ENCODE data around the gene TNFRSF25. TPM values are rescaled to one million over a fixed set of nuclear protein-coding genes. Genes with fewer than 3 reads are reported as not detected.

Gene TNFRSF25
- total RNA-seq, 2 donors from 2014 or later = 89.2 to 101 TPM

GRCh38 chr1:6489799-6490180 lies 23.8 kb upstream of the TNFRSF25 start:
- H3K9me3 Mint-ChIP-seq = no peaks in the 10 kb centered on the region
- peaks cover 21% of the 10 kb centered on the region for H3K27me3 Mint-ChIP-seq (ENCODE audit: low read depth)
- no peak overlapping the region for H3K27ac Mint-ChIP-seq
- peak overlapping the region; percentile 85 to 86 for H3K4me3 Mint-ChIP-seq
- peak; percentile 76 to 77 for ATAC-seq (replicated peaks in 1 of 2)
- peaks cover 22% of the 10 kb centered on the region for H3K4me1 Mint-ChIP-seq (ENCODE audit: low read depth)
- DNase-seq = peak; percentile 85 to 90
- H3K36me3 Mint-ChIP-seq (ENCODE audit: insufficient read depth in 2 of 2) = no peaks in the 10 kb centered on the region

GRCh38 chr1:6489383-6489765 lies 23.4 kb upstream of the TNFRSF25 start:
- H3K9me3 Mint-ChIP-seq = no peaks in the 10 kb centered on the region
- DNase-seq (no peak), ATAC-seq (replicated peaks in 1 of 2) (no peak)
- no peaks in the 10 kb centered on the region for H3K36me3 Mint-ChIP-seq (ENCODE audit: insufficient read depth in 2 of 2)
- no peak overlapping the region for H3K27ac Mint-ChIP-seq
- H3K27me3 Mint-ChIP-seq (ENCODE audit: low read depth) = peaks cover 25% of the 10 kb centered on the region
- no peak overlapping the region for H3K4me3 Mint-ChIP-seq
- peaks cover 22% of the 10 kb centered on the region for H3K4me1 Mint-ChIP-seq (ENCODE audit: low read depth)

- H3K27me3 Mint-ChIP-seq (ENCODE audit: low read depth) = peaks cover 28% of the 10 kb centered on the region
- no peaks in the 10 kb centered on the region for H3K36me3 Mint-ChIP-seq (ENCODE audit: insufficient read depth in 2 of 2)
- no peak overlapping the region for H3K4me3 Mint-ChIP-seq
- no peak overlapping the region for H3K27ac Mint-ChIP-seq
- ATAC-seq (replicated peaks in 1 of 2) (no peak), DNase-seq (no peak)
- peaks cover 22% of the 10 kb centered on the region for H3K4me1 Mint-ChIP-seq (ENCODE audit: low read depth)
- H3K9me3 Mint-ChIP-seq = no peaks in the 10 kb centered on the region
Observed at GRCh38 chr1:6488602-6489382, 22.8 kb upstream of the TNFRSF25 start.

DNA sequence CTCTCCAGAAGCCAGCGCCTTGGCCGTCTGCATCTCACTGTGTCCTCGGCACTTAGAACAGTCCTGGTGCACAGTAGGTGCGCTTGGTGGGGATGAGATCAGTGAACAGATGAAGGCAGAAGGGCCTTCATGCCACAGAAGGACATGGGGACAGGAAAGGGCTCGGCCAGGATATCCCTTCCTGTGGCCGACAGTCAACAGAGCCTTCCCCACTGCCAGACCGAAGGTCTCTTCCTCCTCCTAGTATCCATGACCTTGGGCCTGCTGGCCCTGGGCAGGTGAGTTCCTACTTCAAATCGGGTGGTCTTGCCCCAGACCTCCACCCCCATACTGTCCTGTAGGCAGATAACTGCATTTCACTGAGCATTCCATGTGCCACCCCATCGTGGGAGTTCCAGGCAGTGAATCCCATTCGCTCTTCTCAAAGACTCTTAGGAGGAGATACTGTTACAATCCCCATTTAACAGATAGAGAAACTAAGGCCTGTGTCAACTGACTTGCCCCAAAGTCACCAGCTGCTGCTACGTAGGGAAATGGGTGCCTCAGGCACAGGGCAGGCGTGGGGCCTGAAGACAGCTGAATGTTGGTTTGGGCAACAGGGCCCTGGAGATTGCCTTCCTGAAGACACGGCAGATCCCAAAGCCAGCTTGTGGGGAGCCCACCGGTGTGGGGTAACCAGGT lies 22.0 kb upstream of the TNFRSF25 start:
- H3K27ac Mint-ChIP-seq = no peak overlapping the region
- peaks cover 22% of the 10 kb centered on the region for H3K4me1 Mint-ChIP-seq (ENCODE audit: low read depth)
- ATAC-seq (replicated peaks in 1 of 2) = no peak
- H3K9me3 Mint-ChIP-seq = no peaks in the 10 kb centered on the region
- no peak overlapping the region for H3K4me3 Mint-ChIP-seq
- H3K27me3 Mint-ChIP-seq (ENCODE audit: low read depth) = peaks cover 28% of the 10 kb centered on the region
- H3K36me3 Mint-ChIP-seq (ENCODE audit: insufficient read depth in 2 of 2) = no peaks in the 10 kb centered on the region
- no peak for DNase-seq

- peaks cover 17% of the 10 kb centered on the region for H3K4me1 Mint-ChIP-seq (ENCODE audit: low read depth)
- H3K27ac Mint-ChIP-seq = no peak overlapping the region
- peak; percentile 68 to 71 for ATAC-seq (replicated peaks in 1 of 2)
- peak; percentile 90 to 91 for DNase-seq
- H3K27me3 Mint-ChIP-seq (ENCODE audit: low read depth) = peaks cover 28% of the 10 kb centered on the region
- no peaks in the 10 kb centered on the region for H3K9me3 Mint-ChIP-seq
- H3K36me3 Mint-ChIP-seq (ENCODE audit: insufficient read depth in 2 of 2) = no peaks in the 10 kb centered on the region
- H3K4me3 Mint-ChIP-seq = peak overlapping the region; percentile 60 to 78
Observed at GRCh38 chr1:6486433-6487011, 20.5 kb upstream of the TNFRSF25 start.

DNA sequence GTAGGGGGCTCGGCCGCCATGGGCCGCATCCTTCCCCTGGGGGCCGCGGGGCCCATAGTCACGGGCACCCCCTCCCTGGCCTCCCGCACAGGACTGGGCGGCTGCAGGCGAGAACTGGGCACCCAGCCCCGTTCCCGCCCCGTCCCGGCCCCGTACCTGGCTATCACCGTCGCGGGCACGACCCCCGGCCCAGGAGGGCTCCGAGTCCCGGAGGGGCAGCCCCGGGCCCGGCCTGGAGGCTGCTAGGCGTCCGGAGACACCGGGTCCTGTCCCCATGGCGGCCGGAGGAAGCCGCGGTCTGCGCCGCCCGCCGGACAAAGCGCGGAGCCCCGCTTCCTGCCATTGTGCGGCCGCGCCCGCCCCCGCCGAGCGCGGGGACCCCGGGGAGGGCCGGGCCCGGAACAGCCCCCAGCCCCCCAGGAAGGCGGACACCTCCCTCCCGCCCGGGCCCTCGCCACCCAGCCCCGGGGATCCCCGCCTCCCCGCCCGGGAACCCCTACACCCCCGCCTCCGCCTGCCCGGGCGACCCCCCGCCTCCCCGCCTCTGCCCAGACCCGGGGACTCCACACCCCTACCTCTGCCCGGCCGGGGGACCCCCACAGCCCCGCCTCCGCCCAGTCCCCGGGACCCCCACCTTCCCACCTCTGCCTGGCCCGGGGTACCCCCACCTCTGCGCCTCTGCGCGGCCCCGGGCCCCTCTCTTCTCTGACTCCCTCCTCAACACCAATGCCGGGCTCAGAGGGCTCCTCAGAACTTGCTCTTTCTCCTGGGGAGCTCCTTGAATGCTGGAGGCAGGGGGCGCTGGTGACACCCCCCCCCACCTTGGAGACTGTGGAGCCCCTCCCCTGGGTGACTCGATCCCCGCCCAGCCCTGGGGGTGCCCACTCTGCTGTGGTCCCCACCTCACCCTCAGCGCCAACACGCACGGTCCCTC lies 19.5 kb upstream of the TNFRSF25 start:
- no peaks in the 10 kb centered on the region for H3K9me3 Mint-ChIP-seq
- DNase-seq (no peak), ATAC-seq (replicated peaks in 1 of 2) (no peak)
- peak overlapping the region; percentile 60 to 78 for H3K4me3 Mint-ChIP-seq
- H3K36me3 Mint-ChIP-seq (ENCODE audit: insufficient read depth in 2 of 2) = no peaks in the 10 kb centered on the region
- no peak overlapping the region for H3K27ac Mint-ChIP-seq
- peaks cover 12% of the 10 kb centered on the region for H3K4me1 Mint-ChIP-seq (ENCODE audit: low read depth)
- peaks cover 28% of the 10 kb centered on the region for H3K27me3 Mint-ChIP-seq (ENCODE audit: low read depth)

DNA sequence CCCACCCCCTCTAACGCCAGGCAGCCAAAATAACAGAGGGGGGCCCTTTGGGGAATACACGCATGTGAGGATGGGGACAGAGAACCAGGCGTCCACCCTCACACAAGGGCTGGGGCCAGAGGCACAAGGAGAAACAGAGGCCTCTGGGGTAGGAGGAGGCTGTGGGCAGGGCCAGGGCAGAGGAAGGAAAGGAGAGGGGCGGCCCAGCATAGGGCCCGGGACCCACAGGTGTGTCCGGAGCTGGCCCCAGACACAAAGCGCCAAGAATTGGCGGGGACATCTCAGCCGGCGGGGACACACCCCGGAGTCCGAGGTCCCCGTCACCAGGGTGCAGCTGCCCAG lies 18.8 kb upstream of the TNFRSF25 start:
- peak overlapping the region in 1 of 2 donors; percentile 65 for H3K4me3 Mint-ChIP-seq
- no peak for DNase-seq
- no peak for ATAC-seq (replicated peaks in 1 of 2)
- H3K36me3 Mint-ChIP-seq (ENCODE audit: insufficient read depth in 2 of 2) = no peaks in the 10 kb centered on the region
- H3K27ac Mint-ChIP-seq = no peak overlapping the region
- H3K27me3 Mint-ChIP-seq (ENCODE audit: low read depth) = peaks cover 28% of the 10 kb centered on the region
- no peaks in the 10 kb centered on the region for H3K9me3 Mint-ChIP-seq
- H3K4me1 Mint-ChIP-seq (ENCODE audit: low read depth) = peaks cover 12% of the 10 kb centered on the region

GRCh38 chr1:6483761-6484117 lies 17.8 kb upstream of the TNFRSF25 start:
- no peak for DNase-seq
- Mint-ChIP-seq H3K9me3 (no peaks in the 10 kb centered on the region), H3K27ac (no peak overlapping the region), H3K4me3 (no peak overlapping the region), H3K4me1 (ENCODE audit: low read depth) (peaks cover 12% of the 10 kb centered on the region), H3K27me3 (ENCODE audit: low read depth) (peaks cover 28% of the 10 kb centered on the region), H3K36me3 (ENCODE audit: insufficient read depth in 2 of 2) (no peaks in the 10 kb centered on the region)
- no peak for ATAC-seq (replicated peaks in 1 of 2)

DNA sequence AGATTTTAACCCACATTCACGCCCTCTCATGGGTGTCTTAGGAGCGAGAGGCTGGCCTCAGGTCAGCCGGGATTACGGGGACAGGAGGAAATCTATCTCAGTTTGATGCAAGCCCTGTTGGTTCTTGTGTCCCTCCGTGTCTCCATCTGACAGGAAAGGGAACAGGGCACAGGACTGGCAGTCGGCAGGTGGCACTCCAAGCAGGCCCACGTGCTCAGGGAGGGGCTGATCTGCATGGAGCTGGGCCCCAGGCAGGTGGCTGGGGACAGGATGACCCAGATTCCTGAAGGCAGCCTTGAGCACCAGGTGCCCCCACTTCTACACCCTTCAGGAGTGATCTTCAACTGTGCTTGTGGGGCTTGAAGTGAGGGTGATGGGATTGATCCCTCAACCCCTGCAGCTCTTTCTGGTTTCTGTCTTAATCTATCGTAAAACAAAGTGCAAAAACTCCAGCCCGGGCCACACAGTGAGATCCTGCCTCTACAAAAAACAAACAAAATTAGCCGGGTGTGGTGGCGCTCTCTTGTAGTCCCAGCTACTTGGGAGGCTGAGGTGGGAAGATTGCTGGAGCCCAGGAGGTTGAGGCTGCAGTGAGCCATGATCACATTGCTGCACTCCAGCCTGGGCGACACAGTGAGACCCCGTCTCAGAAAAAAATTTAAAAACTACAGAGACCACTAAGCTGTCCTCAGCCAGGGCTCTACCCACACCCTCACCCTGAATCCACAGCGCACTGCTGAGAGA lies 17.2 kb upstream of the TNFRSF25 start:
- ATAC-seq (replicated peaks in 1 of 2) (no peak), DNase-seq (no peak)
- peaks cover 12% of the 10 kb centered on the region for H3K4me1 Mint-ChIP-seq (ENCODE audit: low read depth)
- no peak overlapping the region for H3K27ac Mint-ChIP-seq
- H3K36me3 Mint-ChIP-seq (ENCODE audit: insufficient read depth in 2 of 2) = no peaks in the 10 kb centered on the region
- no peak overlapping the region for H3K4me3 Mint-ChIP-seq
- no peaks in the 10 kb centered on the region for H3K9me3 Mint-ChIP-seq
- peaks cover 28% of the 10 kb centered on the region for H3K27me3 Mint-ChIP-seq (ENCODE audit: low read depth)

DNA sequence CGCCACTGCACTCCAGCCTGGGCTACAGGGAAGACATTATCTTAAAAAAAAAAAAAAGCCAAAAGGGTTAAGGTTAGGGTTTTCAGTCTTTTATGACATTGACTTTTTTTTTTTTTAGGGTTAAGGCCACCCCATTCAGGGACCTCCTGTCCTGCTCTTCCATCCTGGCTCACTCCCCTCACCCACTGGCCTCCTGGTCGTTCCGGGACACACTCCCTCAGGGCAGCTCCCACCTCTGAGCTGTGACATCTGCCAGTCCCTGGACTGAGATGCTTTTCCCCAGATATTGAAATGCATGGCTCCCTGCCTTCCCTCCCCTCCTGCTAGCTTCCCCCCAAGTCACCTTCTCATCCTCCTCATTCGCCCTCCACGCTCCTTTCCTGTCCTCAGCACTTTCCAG lies 15.8 kb upstream of the TNFRSF25 start:
- Mint-ChIP-seq H3K4me3 (no peak overlapping the region), H3K4me1 (ENCODE audit: low read depth) (peaks cover 12% of the 10 kb centered on the region), H3K36me3 (ENCODE audit: insufficient read depth in 2 of 2) (no peaks in the 10 kb centered on the region), H3K27ac (no peak overlapping the region), H3K27me3 (ENCODE audit: low read depth) (peaks cover 19% of the 10 kb centered on the region), H3K9me3 (no peaks in the 10 kb centered on the region)
- ATAC-seq (replicated peaks in 1 of 2) (no peak), DNase-seq (no peak)

GRCh38 chr1:6477039-6477820 lies 11.3 kb upstream of the TNFRSF25 start:
- no peak for DNase-seq
- H3K4me3 Mint-ChIP-seq = no peak overlapping the region
- H3K27me3 Mint-ChIP-seq (ENCODE audit: low read depth) = no peaks in the 10 kb centered on the region
- no peak for ATAC-seq (replicated peaks in 1 of 2)
- no peaks in the 10 kb centered on the region for H3K4me1 Mint-ChIP-seq (ENCODE audit: low read depth)
- H3K27ac Mint-ChIP-seq = no peak overlapping the region
- H3K36me3 Mint-ChIP-seq (ENCODE audit: insufficient read depth in 2 of 2) = no peaks in the 10 kb centered on the region
- H3K9me3 Mint-ChIP-seq = no peaks in the 10 kb centered on the region

DNA sequence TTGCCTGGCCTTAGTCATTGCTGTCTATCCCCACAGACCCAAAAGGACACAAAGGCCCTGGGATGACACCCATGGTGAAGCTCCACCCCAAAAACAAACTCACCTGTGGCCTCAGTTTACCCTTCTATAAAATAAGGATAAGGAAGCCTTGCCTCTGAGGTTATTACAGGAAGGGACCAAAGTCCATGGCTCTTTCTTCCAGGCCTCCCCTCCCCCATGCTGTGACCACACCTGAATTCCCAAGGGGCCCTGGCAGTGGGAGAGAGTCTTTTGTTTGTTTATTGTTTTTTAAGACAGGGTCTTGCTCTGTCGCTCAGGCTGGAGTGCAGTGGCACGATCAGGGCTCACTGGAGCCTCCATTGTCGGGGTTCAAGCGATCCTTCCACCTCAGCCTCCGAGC lies 10.5 kb upstream of the TNFRSF25 start:
- no peaks in the 10 kb centered on the region for H3K4me1 Mint-ChIP-seq (ENCODE audit: low read depth)
- ATAC-seq (replicated peaks in 1 of 2) (no peak), DNase-seq (no peak)
- no peak overlapping the region for H3K4me3 Mint-ChIP-seq
- no peaks in the 10 kb centered on the region for H3K36me3 Mint-ChIP-seq (ENCODE audit: insufficient read depth in 2 of 2)
- no peak overlapping the region for H3K27ac Mint-ChIP-seq
- H3K9me3 Mint-ChIP-seq = no peaks in the 10 kb centered on the region
- no peaks in the 10 kb centered on the region for H3K27me3 Mint-ChIP-seq (ENCODE audit: low read depth)
